Measurements from ENCODE around the gene COL1A1.

COL1A1 gene

GRCh38 chr17:50199803-50200456 is 1.5 kb downstream of the COL1A1 start:
- DNase-seq (ENCODE audit: low read depth): peak; percentile 77

- no peak for DNase-seq (ENCODE audit: low read depth)
Observed at GRCh38 chr17:50199211-50199802, 2.1 kb downstream of the COL1A1 start.

DNA sequence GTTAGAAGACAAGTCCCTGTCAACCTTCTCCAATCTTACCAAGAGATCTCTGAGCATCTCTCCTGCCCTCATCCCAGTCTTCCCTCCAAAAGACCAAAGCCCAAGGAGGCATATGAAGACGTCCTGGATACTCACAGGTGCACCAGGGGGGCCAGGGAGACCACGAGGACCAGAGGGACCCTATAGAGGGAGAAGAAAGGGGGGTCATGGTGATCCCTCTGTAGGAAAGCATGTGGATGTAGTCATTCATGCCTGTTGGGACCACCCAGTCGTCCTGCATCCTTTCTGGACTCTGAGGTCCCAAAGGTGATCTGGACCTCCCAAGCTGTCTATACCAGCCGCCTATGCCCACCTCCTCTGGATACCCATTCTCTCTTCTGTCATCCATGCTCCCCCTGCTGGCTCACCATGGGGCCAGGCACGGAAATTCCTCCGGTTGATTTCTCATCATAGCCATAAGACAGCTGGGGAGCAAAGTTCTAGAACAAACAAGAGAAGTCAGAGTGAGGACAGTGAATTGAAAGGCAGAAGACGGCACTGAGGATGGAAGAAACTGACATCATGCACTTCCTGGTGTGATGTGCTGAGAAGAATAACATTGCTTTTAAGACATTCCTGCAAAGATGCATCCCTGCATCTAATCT is 3.3 kb downstream of the COL1A1 start:
- no peak for DNase-seq (ENCODE audit: low read depth)

DNA sequence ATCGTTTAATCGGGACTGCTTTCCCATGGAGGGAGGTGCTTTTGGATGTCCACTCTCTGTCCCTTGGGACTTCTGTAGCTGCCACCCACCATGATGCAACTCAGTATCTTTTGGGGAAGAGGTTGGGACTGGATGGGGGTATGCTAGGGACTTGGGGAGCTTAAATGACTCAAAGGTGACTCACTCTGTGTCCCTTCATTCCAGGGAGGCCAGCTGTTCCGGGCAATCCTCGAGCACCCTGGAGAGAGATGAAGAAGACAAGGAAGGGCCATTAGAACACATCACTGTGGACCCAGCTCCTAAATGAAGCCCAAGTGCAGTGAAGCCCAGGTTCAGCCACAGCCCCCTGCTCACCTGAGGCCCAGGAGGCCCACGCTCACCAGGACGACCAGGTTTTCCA is 4.6 kb downstream of the COL1A1 start:
- DNase-seq (ENCODE audit: low read depth): peak; percentile 68

DNA sequence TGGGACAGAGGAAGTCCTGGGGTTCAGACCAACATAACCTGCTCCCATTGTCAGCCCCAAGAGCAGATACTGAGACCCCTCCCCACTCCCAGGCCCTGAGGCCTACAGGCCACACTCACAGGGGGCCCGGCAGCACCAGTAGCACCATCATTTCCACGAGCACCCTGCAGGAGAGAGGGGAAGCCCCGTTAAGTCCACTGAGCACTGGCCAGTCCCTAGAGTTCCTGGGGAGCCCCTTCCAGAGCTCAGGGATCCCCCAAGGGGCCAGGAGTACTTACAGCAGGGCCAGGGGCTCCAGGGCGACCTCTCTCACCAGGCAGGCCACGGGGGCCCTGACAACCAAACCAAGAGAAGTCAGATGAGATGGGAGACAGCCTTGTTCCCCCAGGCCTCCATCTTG is 5.4 kb downstream of the COL1A1 start:
- no peak for DNase-seq (ENCODE audit: low read depth)

GRCh38 chr17:50194934-50195865 is 6.2 kb downstream of the COL1A1 start:
- no peak for DNase-seq (ENCODE audit: low read depth)

DNA sequence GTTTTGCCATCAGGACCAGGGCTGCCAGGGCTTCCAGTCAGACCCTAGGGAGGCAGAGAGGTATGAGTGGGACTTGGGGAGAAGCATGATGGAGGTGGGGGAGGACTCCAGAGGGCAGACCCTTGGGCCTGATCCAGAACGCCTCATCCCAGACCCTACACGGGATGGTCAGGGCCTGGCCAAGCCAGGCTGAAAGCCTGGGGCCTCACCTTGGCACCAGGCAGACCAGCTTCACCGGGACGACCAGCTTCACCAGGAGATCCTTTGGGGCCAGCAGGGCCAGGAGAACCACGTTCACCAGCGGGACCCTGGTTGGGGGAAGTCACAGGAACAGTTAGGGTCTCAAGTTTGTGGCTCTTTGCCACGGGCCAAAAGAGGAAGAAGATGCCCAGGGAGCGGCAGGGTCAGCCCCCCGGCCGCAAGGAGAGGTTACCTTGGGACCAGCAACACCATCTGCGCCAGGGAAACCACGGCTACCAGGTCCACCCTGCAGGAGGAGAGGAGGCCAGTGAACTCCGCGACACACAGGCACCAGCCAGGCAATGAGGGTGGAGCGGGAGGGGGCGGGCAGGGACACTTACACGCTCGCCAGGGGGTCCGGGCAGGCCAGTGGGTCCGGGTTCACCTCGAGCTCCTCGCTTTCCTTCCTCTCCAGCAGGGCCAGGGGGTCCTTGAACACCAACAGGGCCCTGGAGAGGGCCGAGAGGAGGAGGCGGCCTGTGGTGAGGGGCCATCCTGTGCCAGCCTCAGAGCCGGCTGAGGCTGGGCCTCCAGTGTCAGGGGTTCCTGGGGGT is 7.1 kb downstream of the COL1A1 start:
- no peak for DNase-seq (ENCODE audit: low read depth)

- no peak for DNase-seq (ENCODE audit: low read depth)
Observed at GRCh38 chr17:50192618-50193291, 8.7 kb downstream of the COL1A1 start.

DNA sequence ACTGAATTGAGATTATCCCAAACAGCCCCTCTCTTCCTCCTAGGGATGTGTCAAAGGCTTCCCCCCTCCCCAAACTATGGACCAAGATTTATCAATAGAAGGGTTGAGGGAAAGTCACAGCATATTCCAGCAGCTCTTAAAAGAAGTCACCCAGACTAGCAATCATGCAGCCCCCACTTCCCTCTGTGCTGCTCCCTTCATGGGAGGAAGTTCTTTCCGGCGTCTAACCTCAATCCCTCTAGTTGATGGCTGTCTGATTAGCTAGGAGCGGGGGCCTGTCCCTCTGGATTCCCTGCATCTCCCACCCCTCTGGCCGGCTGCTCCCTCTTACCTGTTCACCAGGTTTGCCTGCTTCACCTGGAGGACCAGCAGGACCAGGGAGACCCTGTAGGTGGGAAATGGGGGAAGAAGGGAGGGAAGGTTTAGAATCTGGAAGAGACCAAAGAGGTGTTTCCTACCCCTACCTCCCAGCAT is 9.2 kb downstream of the COL1A1 start:
- DNase-seq (ENCODE audit: low read depth): no peak

DNA sequence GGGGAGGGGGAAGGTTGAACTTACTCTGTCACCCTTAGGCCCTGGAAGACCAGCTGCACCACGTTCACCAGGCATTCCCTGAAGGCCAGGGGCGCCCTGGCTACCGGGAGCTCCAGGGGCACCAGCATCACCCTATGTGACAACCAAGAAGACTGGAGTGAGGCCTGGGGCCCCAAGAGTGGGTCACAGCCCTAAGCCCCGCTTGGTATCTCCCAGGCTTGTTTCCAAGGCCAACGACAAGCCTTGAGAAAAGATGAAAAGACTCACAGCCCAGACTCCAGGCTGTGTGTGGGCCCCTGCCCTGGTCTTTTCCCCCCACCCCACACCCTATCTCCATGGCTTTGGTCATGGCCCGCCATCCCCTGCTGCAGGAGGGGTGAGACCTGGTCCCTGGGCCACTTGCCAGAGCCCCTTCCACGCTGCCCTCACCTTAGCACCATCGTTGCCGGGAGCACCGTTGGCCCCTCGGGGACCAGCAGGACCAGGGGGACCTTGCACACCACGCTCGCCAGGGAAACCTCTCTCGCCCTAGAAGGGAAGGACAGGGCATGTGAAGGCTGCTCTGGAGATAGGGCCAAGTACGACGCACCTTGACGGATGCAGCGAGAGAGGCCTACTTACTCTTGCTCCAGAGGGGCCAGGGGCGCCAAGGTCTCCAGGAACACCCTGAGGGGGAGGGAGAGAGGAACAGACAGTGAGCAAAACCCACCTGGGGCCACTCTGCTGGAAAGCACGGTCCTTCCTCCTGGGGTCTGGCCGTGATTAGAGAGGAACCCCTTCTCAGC is 9.9 kb downstream of the COL1A1 start:
- DNase-seq (ENCODE audit: low read depth): no peak

DNA sequence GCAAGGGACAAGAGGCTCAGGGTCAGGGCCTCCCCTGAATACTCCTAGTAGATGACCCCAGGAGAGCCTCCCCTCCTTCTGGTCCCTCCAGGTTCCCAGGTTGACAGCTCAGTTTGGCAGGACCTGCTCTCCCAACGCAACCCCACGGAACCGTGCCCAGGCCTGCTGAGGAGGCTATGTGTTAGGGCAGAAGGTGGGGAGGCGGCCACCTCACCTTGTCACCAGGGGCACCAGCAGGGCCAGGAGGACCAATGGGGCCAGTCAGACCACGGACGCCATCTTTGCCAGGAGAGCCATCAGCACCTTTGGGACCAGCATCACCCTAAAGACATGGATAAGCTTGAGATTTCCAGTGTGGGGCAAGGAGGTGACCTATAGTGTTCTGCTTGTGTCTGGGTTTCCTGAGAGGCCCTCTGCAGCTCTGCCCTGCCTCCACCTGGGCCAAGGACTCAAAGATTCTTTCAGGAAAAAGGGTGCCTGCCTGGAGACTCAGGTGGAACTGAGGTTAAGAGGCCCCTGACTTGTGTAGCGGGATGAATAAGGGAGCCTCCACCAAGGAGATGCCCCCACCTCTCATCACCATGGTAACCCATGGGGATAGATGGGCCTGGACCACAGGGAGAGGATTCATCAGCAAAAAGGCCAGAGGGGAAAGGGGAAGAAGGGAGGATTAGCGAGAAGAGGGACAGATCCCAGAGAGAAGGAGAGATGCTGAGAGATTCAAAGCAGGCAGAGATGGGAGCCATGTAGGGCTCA is 10.7 kb downstream of the COL1A1 start:
- DNase-seq (ENCODE audit: low read depth): no peak

GRCh38 chr17:50190293-50190602 is 11.2 kb downstream of the COL1A1 start:
- DNase-seq (ENCODE audit: low read depth): no peak

GRCh38 chr17:50189550-50190292 is 11.7 kb downstream of the COL1A1 start:
- no peak for DNase-seq (ENCODE audit: low read depth)

- no peak for DNase-seq (ENCODE audit: low read depth)
Observed at GRCh38 chr17:50188921-50189549, 12.4 kb downstream of the COL1A1 start.

DNA sequence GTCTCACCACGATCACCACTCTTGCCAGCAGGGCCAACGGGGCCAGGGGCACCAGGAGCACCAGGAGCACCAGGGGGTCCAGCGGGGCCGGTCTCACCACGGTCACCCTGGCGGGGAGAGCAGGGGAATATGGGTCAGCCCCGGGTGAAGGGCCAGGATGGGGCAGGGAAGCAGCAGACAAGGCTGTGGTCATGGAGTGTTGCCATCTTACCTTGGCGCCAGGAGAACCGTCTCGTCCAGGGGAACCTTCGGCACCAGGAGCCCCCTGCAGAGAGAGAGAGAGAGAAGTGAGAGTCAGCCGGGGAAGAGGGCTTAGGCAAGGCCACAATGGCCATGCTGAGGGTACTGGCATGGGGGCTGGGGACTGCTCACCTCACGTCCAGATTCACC is 12.9 kb downstream of the COL1A1 start:
- DNase-seq (ENCODE audit: low read depth): no peak

- peak; percentile 61 for DNase-seq (ENCODE audit: low read depth)
Observed at GRCh38 chr17:50187751-50188530, 13.5 kb downstream of the COL1A1 start.

DNA sequence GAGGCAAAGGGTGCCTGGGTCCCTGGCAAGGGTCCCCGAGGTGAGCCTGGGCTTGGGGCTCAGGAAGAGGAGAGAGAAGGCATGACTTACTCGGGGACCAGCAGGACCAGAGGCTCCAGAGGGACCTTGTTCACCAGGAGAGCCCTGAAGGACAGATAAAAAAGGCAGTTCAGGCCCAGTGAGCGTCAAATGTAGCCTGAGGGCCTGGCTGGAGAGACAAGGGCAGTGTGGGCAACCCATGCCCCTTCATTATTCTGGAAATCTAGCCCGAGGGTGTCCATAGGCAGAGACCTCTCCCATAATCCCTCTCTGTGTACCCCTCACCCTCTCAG is 14.1 kb downstream of the COL1A1 start:
- DNase-seq (ENCODE audit: low read depth): no peak
